ENCODE measurements around the gene EFCAB5. TPM values are rescaled to one million over a fixed set of nuclear protein-coding genes. Genes with fewer than 3 reads are reported as not detected.

The EFCAB5 gene
- total RNA-seq, 1 donor from 2014 or later: 0.08 TPM

GRCh38 chr17:29980261-29980660, 38.8 kb downstream of the EFCAB5 start:
- H3K4me3 ChIP-seq (ENCODE audit: low read depth, low read length): no peak overlapping the region
- H3K27me3 ChIP-seq (ENCODE audit: control insufficient read depth, insufficient read depth, low read length): no peaks in the 10 kb centered on the region
- no peaks in the 10 kb centered on the region for H3K36me3 ChIP-seq (ENCODE audit: control insufficient read depth, insufficient read depth, low read length)
- TF ChIP-seq, protein P1, sequence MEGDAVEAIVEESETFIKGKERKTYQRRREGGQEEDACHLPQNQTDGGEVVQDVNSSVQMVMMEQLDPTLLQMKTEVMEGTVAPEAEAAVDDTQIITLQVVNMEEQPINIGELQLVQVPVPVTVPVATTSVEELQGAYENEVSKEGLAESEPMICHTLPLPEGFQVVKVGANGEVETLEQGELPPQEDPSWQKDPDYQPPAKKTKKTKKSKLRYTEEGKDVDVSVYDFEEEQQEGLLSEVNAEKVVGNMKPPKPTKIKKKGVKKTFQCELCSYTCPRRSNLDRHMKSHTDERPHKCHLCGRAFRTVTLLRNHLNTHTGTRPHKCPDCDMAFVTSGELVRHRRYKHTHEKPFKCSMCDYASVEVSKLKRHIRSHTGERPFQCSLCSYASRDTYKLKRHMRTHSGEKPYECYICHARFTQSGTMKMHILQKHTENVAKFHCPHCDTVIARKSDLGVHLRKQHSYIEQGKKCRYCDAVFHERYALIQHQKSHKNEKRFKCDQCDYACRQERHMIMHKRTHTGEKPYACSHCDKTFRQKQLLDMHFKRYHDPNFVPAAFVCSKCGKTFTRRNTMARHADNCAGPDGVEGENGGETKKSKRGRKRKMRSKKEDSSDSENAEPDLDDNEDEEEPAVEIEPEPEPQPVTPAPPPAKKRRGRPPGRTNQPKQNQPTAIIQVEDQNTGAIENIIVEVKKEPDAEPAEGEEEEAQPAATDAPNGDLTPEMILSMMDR (IDR thresholded peaks at IDR 0.05; ENCODE audit: insufficient read depth, low read length, poor library complexity, severe bottlenecking): no peak
- no peak for DNase-seq (ENCODE audit: low read depth)

DNA sequence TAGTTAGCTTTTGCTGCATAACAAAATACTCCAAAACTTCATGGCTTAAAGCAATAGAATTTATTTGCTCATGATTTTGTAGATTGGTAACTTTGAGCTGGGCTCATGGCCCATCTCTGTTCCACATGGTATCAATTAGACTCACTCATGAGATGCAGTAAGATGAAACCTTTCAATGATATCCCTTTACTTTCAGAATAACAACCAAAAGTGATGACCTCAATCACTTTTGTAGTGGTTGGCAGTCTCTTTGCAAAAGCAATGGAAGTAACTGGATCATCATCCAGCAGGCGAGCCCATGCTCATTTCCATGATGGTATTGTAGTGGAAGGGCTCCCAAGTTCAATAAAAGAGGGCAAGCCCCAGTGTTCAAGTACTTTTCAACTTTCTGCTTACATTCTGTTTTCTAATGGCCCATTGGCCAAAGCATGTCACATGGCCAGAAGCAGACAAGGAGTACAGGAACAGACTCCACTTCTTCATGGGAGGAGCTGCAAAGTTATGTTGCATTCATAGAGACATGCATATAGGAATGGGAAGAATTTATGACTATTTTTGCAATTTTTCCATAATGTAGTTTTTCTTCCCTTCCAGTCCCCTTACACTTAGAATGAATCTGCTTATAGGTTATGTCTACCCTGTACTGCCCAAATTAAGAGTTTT, 41.7 kb downstream of the EFCAB5 start:
- TF ChIP-seq, protein P1 (IDR thresholded peaks at IDR 0.05; ENCODE audit: insufficient read depth, low read length, poor library complexity, severe bottlenecking): no peak
- Histone ChIP-seq H3K4me3 (ENCODE audit: low read depth, low read length) (no peak overlapping the region), H3K27me3 (ENCODE audit: control insufficient read depth, insufficient read depth, low read length) (no peaks in the 10 kb centered on the region), H3K36me3 (ENCODE audit: control insufficient read depth, insufficient read depth, low read length) (no peaks in the 10 kb centered on the region)
- DNase-seq (ENCODE audit: low read depth): no peak

DNA sequence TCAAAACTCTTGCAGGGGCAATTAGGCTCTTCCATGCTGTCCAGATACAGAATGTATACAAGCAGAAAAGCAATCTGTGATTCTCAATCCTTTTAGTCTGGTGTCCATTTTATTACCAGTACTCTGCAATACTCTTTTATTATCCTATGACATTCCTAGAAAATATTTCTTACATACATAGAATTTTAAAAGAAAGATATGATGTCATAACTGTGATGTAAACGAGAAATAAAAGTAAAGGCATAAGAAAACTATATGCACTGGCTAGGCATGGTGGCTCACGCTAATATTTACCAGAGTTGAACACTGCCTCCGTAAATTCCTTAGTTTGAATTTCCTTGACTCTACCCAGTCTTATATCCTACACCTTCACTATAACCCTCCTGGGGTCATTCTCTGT, 55.0 kb downstream of the EFCAB5 start:
- Histone ChIP-seq H3K36me3 (ENCODE audit: control insufficient read depth, insufficient read depth, low read length) (no peaks in the 10 kb centered on the region), H3K4me3 (ENCODE audit: low read depth, low read length) (no peak overlapping the region), H3K27me3 (ENCODE audit: control insufficient read depth, insufficient read depth, low read length) (no peaks in the 10 kb centered on the region)
- TF ChIP-seq, protein P1 (IDR thresholded peaks at IDR 0.05; ENCODE audit: insufficient read depth, low read length, poor library complexity, severe bottlenecking): no peak
- no peak for DNase-seq (ENCODE audit: low read depth)

- Histone ChIP-seq H3K27me3 (ENCODE audit: control insufficient read depth, insufficient read depth, low read length) (no peaks in the 10 kb centered on the region), H3K36me3 (ENCODE audit: control insufficient read depth, insufficient read depth, low read length) (no peaks in the 10 kb centered on the region), H3K4me3 (ENCODE audit: low read depth, low read length) (no peak overlapping the region)
- no peak for DNase-seq (ENCODE audit: low read depth)
- TF ChIP-seq, protein P1 (IDR thresholded peaks at IDR 0.05; ENCODE audit: insufficient read depth, low read length, poor library complexity, severe bottlenecking): no peak
Measured at GRCh38 chr17:30000001-30000754, 58.7 kb downstream of the EFCAB5 start.

- Histone ChIP-seq H3K4me3 (ENCODE audit: low read depth, low read length) (no peak overlapping the region), H3K27me3 (ENCODE audit: control insufficient read depth, insufficient read depth, low read length) (no peaks in the 10 kb centered on the region), H3K36me3 (ENCODE audit: control insufficient read depth, insufficient read depth, low read length) (no peaks in the 10 kb centered on the region)
- no peak for DNase-seq (ENCODE audit: low read depth)
- TF ChIP-seq, protein P1 (IDR thresholded peaks at IDR 0.05; ENCODE audit: insufficient read depth, low read length, poor library complexity, severe bottlenecking): no peak
Measured at GRCh38 chr17:30000755-30001257, 59.4 kb downstream of the EFCAB5 start.

Measured in kidney epithelial cell (primary cell).